Uterus (tissue), 4 donors: Measurements from ENCODE around the gene ARL4D. TPM values are rescaled to one million over a fixed set of nuclear protein-coding genes. Genes with fewer than 3 reads are reported as not detected.

Source experiments
- DNase-seq, 2 donors: peaks; one replicate each; pipeline ENCODE4 v3.0.0-alpha.2; 2019 to 2020
- H3K27ac ChIP-seq, 2 donors: fragments of 200-600 bp; sonication (generic); 1 replicate in 1 of 2; 2 replicates in 1 of 2; pipeline ENCODE4 v1.5.1; 2016 to 2018
- H3K27me3 ChIP-seq, 2 donors: fragments of 200-600 bp; sonication (generic); one replicate each; pipeline ENCODE4 v1.5.1; 2018 to 2019; ENCODE audit warnings: control low read depth in 1 of 2
- H3K36me3 ChIP-seq, 2 donors: fragments of 200-600 bp; sonication (generic); one replicate each; pipeline ENCODE4 v1.5.1; 2019; ENCODE audit warnings: control low read depth in 1 of 2
- H3K4me1 ChIP-seq, 2 donors: fragments of 200-600 bp; sonication (generic); one replicate each; pipeline ENCODE4 v1.5.1; 2018 to 2019; ENCODE audit warnings: control low read depth in 1 of 2
- H3K4me3 ChIP-seq, 2 donors: fragments of 200-600 bp; sonication (generic); 1 replicate in 1 of 2; 2 replicates in 1 of 2; pipeline ENCODE4 v1.5.1; 2018 to 2019; ENCODE audit warnings: mild to moderate bottlenecking in 1 of 2
- H3K9me3 ChIP-seq, 2 donors: fragments of 200-600 bp; sonication (generic); one replicate each; pipeline ENCODE4 v1.5.1; 2019; ENCODE audit warnings: control low read depth in 1 of 2
- CTCF ChIP-seq, 4 experiments: fragments of 200-600 bp in 2 of 4; fragments of 450-650 bp in 2 of 4; sonication (generic) in 2 of 4; IDR thresholded peaks; one replicate each; pipeline ENCODE4 v1.5.1; 2016 to 2019; ENCODE audit warnings: antibody characterized with exemption in 4 of 4, mild to moderate bottlenecking in 2 of 4, moderate library complexity in 1 of 4
- POLR2A ChIP-seq, 2 donors: fragments of 450-650 bp; IDR thresholded peaks; one replicate each; pipeline ENCODE4 v1.6.1; 2016; ENCODE audit warnings: antibody characterized with exemption in 2 of 2, mild to moderate bottlenecking in 1 of 2, moderate library complexity in 1 of 2
- intact Hi-C: fragments of 100-400 bp; cut with DNase I; formaldehyde crosslinking; loops from one replicate; pipeline ENCODE4 v1.15.1; 2023; ENCODE audit warnings: low total_unique reads
- total RNA-seq, 4 donors: library from RNA; depleted of rRNA in 3 of 4; stranded (reverse); fragments of >200 nt in 3 of 4; gene quantifications; one replicate each; pipeline versions ENCODE4 v1.1.0 to v1.2.4, GENCODE V29; 2014 to 2023
- donor health status: DM: yes; HTN: yes; CAD: no.

The ARL4D gene
- total RNA-seq, 4 donors from 2014 or later, result 19.1 to 33.2 (median 25.7) TPM

- intact Hi-C loops, result no loop called here
Measured at GRCh38 chr17:43382776-43383175, 16.0 kb upstream of the ARL4D start.

GRCh38 chr17:43383372-43383771 is 15.4 kb upstream of the ARL4D start:
- intact Hi-C loops, result no loop called here

More at GRCh38 chr17:43382776-43383175, 16.0 kb upstream of the ARL4D start:
- H3K27ac ChIP-seq, result no peak overlapping the region
- H3K36me3 ChIP-seq, result no peaks in the 10 kb centered on the region
- H3K4me3 ChIP-seq, result no peak overlapping the region
- TF ChIP-seq CTCF (IDR thresholded peaks at IDR 0.05), result no peak
- no peak for TF ChIP-seq POLR2A (IDR thresholded peaks at IDR 0.05)
- H3K4me1 ChIP-seq, result no peaks in the 10 kb centered on the region
- no peak for DNase-seq
- H3K9me3 ChIP-seq, result no peaks in the 10 kb centered on the region
- no peaks in the 10 kb centered on the region for H3K27me3 ChIP-seq

GRCh38 chr17:43383826-43384475 is 14.8 kb upstream of the ARL4D start:
- no peak for DNase-seq
- Histone ChIP-seq H3K27me3 (no peaks in the 10 kb centered on the region), H3K4me3 (no peak overlapping the region), H3K36me3 (no peaks in the 10 kb centered on the region), H3K27ac (no peak overlapping the region), H3K9me3 (no peaks in the 10 kb centered on the region), H3K4me1 (no peaks in the 10 kb centered on the region)
- intact Hi-C loops, result no loop called here
- no peak for TF ChIP-seq CTCF (IDR thresholded peaks at IDR 0.05)
- TF ChIP-seq POLR2A (IDR thresholded peaks at IDR 0.05), result no peak

More at GRCh38 chr17:43383372-43383771, 15.4 kb upstream of the ARL4D start:
- Histone ChIP-seq H3K36me3 (no peaks in the 10 kb centered on the region), H3K9me3 (no peaks in the 10 kb centered on the region), H3K27me3 (no peaks in the 10 kb centered on the region), H3K27ac (no peak overlapping the region), H3K4me1 (no peaks in the 10 kb centered on the region), H3K4me3 (no peak overlapping the region)
- TF ChIP-seq POLR2A (IDR thresholded peaks at IDR 0.05) (no peak), CTCF (IDR thresholded peaks at IDR 0.05) (no peak)
- DNase-seq, result no peak

GRCh38 chr17:43384476-43384862 is 14.3 kb upstream of the ARL4D start:
- intact Hi-C loops, result no loop called here
- no peak overlapping the region for H3K4me3 ChIP-seq
- H3K27ac ChIP-seq, result no peak overlapping the region
- H3K27me3 ChIP-seq, result no peaks in the 10 kb centered on the region
- no peaks in the 10 kb centered on the region for H3K36me3 ChIP-seq
- no peaks in the 10 kb centered on the region for H3K4me1 ChIP-seq
- H3K9me3 ChIP-seq, result no peaks in the 10 kb centered on the region
- no peak for DNase-seq
- TF ChIP-seq POLR2A (IDR thresholded peaks at IDR 0.05) (no peak), CTCF (IDR thresholded peaks at IDR 0.05) (no peak)

GRCh38 chr17:43385046-43385831 is 13.6 kb upstream of the ARL4D start:
- Histone ChIP-seq H3K4me1 (no peaks in the 10 kb centered on the region), H3K27ac (no peak overlapping the region), H3K27me3 (no peaks in the 10 kb centered on the region), H3K36me3 (no peaks in the 10 kb centered on the region), H3K4me3 (no peak overlapping the region), H3K9me3 (no peaks in the 10 kb centered on the region)
- intact Hi-C loops, result no loop called here
- no peak for TF ChIP-seq POLR2A (IDR thresholded peaks at IDR 0.05)
- no peak for TF ChIP-seq CTCF (IDR thresholded peaks at IDR 0.05)
- DNase-seq, result no peak
